GF-D8 (cell line): ENCODE results near the gene RGS14.
A peak's percentile ranks its signal among the peaks of the same experiment; 100 is the strongest.

Source experiments
- DNase-seq: peaks from one replicate; lab custom pipeline; 2025; lab: John Stamatoyannopoulos, UW

The RGS14 gene

GRCh38 chr5:177382423-177383029, 24.8 kb downstream of the RGS14 start:
- no peak for DNase-seq

GRCh38 chr5:177383181-177383580, 25.5 kb downstream of the RGS14 start:
- DNase-seq, result no peak

- no peak for DNase-seq
Measured at GRCh38 chr5:177384134-177384533, 26.4 kb downstream of the RGS14 start, which contains the start of gene SLC34A1. TSS of gene SLC34A1 (plus strand) at chr5:177384434. CDS start at chr5:177385742, 1,308 bp downstream.

GRCh38 chr5:177385720-177386119, 28.0 kb downstream of the RGS14 start:
- DNase-seq, result no peak

GRCh38 chr5:177386542-177386941, 28.8 kb downstream of the RGS14 start:
- DNase-seq, result no peak

- no peak for DNase-seq
Measured at GRCh38 chr5:177387405-177387804, 29.7 kb downstream of the RGS14 start.

GRCh38 chr5:177388521-177389052, 30.9 kb downstream of the RGS14 start:
- DNase-seq, result no peak

- DNase-seq, result no peak
Measured at GRCh38 chr5:177389241-177390169, 31.8 kb downstream of the RGS14 start.

- peak; percentile 27 for DNase-seq
Measured at GRCh38 chr5:177390363-177391300, 32.9 kb downstream of the RGS14 start.

- DNase-seq, result peak; percentile 46
Measured at GRCh38 chr5:177392765-177393164, 35.0 kb downstream of the RGS14 start.

- peak; percentile 48 for DNase-seq
Measured at GRCh38 chr5:177393206-177393765, 35.6 kb downstream of the RGS14 start.

GRCh38 chr5:177393990-177394389, 36.3 kb downstream of the RGS14 start:
- DNase-seq, result no peak

GRCh38 chr5:177396078-177396477, 38.4 kb downstream of the RGS14 start:
- no peak for DNase-seq

- DNase-seq, result no peak
Measured at GRCh38 chr5:177396807-177397206, 39.1 kb downstream of the RGS14 start.

GRCh38 chr5:177397875-177398390, 40.2 kb downstream of the RGS14 start:
- no peak for DNase-seq

GRCh38 chr5:177399997-177400868, 42.5 kb downstream of the RGS14 start, which contains the start of gene PFN3:
TSS of gene PFN3 (minus strand) at chr5:177400661. CDS start at chr5:177400576, 85 bp downstream.
- DNase-seq, result no peak

- no peak for DNase-seq
Measured at GRCh38 chr5:177402271-177403043, 44.7 kb downstream of the RGS14 start.

GRCh38 chr5:177403102-177403791, 45.5 kb downstream of the RGS14 start:
- DNase-seq, result peak; percentile 8
